ENCODE results near the gene RFC2. TPM values are rescaled to one million over a fixed set of nuclear protein-coding genes. Genes with fewer than 3 reads are reported as not detected.
"Not testable (repeated sequence)": the region's sequence is repeated elsewhere in the genome, so short reads cannot be mapped to it uniquely, and the experiment has no call there.

The RFC2 gene
- total RNA-seq, 1 donor from 2014 or later = 37.7 TPM

DNA sequence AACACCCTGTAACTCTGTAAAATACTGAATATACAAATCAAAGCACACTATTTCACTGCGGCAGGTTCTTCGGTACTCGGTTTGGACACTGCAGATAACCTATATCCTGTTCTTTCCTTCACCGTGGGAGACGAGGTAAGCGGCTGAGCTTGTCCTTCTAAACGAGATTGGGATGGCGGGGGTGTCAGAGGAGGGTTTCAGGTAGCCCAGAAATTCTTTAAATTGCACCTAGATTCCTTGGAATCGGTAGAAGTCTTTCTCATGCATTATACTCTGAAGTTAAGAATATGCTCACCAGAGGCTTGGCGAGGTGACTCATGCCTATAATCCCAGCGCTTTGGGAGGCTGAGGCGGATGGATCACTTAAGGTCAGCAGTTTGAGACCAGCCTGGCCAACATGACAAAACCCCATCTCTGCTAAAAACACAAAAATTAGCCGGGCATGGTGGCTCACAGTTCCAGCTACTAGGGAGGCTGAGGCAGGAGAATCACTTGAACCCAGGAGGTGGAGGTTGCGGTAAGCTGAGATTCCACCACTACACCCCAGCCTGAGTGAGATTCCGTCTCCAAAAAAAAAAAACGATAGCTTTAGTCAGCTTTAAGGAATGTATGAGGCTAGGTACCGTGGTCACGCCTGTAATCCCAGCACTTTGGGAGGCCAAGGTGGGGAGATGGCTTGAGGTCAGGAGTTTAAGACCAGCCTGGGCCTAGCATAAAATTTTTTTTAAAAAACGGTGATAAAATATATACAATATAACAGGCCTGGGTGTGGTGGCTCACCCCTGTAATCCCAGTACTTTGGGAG lies 54.4 kb downstream of the RFC2 start:
- intact Hi-C loops (cut with DNase I) = no loop called here
- DNase-seq (ENCODE audit: low spot score in 2 of 2) = no peak
- H3K36me3 ChIP-seq = peaks cover 14 to 27% of the 10 kb centered on the region in 2 donors
- no peaks in the 10 kb centered on the region for H3K27me3 ChIP-seq
- TF ChIP-seq, protein P1, sequence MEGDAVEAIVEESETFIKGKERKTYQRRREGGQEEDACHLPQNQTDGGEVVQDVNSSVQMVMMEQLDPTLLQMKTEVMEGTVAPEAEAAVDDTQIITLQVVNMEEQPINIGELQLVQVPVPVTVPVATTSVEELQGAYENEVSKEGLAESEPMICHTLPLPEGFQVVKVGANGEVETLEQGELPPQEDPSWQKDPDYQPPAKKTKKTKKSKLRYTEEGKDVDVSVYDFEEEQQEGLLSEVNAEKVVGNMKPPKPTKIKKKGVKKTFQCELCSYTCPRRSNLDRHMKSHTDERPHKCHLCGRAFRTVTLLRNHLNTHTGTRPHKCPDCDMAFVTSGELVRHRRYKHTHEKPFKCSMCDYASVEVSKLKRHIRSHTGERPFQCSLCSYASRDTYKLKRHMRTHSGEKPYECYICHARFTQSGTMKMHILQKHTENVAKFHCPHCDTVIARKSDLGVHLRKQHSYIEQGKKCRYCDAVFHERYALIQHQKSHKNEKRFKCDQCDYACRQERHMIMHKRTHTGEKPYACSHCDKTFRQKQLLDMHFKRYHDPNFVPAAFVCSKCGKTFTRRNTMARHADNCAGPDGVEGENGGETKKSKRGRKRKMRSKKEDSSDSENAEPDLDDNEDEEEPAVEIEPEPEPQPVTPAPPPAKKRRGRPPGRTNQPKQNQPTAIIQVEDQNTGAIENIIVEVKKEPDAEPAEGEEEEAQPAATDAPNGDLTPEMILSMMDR (IDR thresholded peaks at IDR 0.05) = no peak
- no peaks in the 10 kb centered on the region for H3K9me3 ChIP-seq
- H3K4me3 ChIP-seq = no peak overlapping the region
- no peak overlapping the region for H3K27ac ChIP-seq
- H3K4me1 ChIP-seq = no peaks in the 10 kb centered on the region

DNA sequence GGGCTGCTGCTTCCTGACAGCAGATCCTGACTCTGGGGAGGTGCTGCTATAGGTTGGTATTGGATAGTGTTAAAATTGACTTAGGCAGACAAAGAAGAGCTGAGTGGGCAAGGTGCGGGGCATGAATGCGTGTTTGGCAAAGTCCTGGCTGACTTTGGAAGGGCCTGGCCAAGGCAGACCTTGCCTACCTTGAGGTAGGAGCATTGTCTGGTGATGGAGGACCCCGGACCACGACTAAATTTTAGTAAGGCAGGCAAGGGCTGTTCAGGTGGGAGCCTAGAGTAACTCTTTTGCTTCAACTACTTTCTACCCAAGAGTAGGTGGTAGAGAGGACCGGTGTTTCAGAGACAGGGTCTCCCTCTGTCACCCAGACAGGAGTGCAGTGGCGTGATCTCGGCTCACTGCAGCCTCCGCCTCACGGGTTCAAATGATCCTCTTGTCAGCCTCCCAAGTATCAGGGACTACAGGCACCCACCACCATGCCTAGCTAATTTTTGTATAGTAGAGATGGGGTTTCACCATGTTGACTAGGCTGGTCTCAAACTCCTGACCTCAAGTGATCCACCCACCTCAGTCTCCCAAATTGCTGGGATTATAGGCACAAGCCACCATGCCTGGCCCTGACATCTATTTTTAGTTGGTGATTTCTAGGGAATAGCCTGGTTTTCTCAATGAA lies 56.6 kb downstream of the RFC2 start:
- H3K36me3 ChIP-seq = peaks cover 36 to 49% of the 10 kb centered on the region in 2 donors
- H3K4me3 ChIP-seq = no peak overlapping the region
- no peak for DNase-seq (ENCODE audit: low spot score in 2 of 2)

DNA sequence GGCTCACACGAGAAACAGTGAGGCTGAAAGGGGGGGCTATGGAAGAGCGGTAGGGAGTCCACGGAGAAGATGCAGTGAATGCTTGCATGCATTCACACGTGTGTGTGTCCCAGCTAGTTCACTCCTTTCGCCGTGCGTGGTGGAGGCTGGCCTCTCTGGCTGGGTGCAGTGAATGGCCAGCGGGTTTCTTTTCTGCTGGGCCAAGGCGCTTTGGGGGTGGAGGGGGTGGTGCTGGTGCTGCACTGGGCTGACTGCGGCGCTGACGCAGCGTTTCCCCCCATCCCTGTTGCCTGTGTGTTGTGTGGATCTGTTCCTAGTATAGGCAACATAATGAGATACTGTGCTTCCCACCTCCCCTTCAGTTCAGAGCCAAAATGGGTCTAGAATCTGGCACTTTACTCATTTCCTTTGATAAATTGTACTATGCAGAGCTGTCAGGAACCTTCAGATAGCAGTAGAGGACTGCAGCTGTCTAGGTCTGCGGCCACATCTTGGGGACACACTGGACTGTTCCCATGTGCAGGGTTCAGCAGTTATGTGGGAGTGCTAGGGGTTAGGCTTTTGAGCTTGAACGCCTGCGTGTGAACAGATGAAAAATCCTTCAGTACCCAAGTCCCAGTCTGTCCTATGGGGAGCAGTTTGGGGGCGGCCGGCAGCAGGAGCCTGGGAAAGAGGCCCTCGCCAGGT lies 58.1 kb downstream of the RFC2 start:
- DNase-seq (ENCODE audit: low spot score in 2 of 2); H3K9me3 ChIP-seq; H3K4me3 ChIP-seq; H3K4me1 ChIP-seq; H3K27me3 ChIP-seq; intact Hi-C loops (cut with DNase I); H3K27ac ChIP-seq: not testable (repeated sequence)
- H3K36me3 ChIP-seq = peaks cover 44 to 62% of the 10 kb centered on the region in 2 donors

More for the DNA sequence above, 56.6 kb downstream of the RFC2 start:
- no peaks in the 10 kb centered on the region for H3K27me3 ChIP-seq
- no peak overlapping the region for H3K27ac ChIP-seq
- no peaks in the 10 kb centered on the region for H3K4me1 ChIP-seq
- intact Hi-C loops (cut with DNase I) = no loop called here
- TF ChIP-seq, protein P1 (IDR thresholded peaks at IDR 0.05) = no peak
- no peaks in the 10 kb centered on the region for H3K9me3 ChIP-seq

DNA sequence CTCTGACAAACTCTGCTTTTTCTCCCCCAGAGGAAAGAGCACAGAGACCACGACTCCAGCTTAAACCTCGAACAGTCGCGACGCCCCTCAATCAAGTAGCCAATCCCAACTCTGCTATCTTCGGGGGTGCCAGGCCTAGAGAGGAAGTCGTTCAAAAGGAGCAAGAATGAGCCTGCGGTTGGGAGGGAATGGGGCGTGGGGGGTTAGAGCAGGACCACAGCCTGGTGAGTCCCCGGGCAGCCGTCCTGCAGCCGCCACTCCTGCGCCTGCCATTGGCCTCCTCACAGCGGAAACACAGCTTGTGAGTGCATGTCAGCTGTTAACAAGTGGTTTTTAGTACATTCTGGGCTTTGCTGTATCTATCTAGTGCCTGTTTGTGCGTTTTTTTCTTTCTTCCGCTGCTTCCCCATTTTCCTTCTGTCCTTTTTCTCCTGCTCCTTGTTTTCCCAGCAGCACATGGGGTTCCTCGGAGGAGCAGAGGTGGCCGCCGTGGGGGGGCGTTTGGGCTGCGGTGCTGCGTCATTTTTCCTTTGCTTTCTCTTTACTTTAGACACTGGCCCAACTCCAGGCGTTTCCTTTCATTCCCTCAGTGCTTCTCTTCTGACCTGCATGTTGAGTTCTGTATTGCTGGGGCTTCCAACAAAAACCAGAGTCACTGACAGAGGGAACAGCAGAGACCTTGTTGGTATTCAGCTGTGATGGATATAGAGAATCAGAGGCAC lies 58.9 kb downstream of the RFC2 start:
- intact Hi-C loops (cut with DNase I); H3K4me3 ChIP-seq; H3K27me3 ChIP-seq; H3K4me1 ChIP-seq; DNase-seq (ENCODE audit: low spot score in 2 of 2); H3K9me3 ChIP-seq; H3K27ac ChIP-seq: not testable (repeated sequence)
- peaks cover 52 to 70% of the 10 kb centered on the region in 2 donors for H3K36me3 ChIP-seq

DNA sequence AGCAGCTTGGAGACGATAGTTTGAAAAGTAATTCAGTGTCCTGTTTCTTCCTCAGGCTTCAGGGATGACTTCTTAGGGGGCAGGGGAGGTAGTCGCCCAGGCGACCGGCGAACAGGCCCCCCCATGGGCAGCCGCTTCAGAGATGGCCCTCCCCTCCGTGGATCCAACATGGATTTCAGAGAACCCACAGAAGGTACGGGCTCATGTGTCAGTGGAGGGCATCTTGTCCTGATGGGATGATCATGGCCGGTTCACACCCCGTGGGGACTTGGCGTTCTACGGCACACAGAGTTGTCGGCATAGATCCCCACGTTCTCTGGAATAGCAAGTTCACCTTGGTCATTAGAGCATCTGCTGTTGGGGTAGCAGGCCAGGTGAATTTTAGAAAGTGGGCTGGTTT lies 59.5 kb downstream of the RFC2 start:
- intact Hi-C loops (cut with DNase I) = no loop called here
- no peak for DNase-seq (ENCODE audit: low spot score in 2 of 2)
- H3K27ac ChIP-seq = no peak overlapping the region
- H3K9me3 ChIP-seq = no peaks in the 10 kb centered on the region
- H3K4me3 ChIP-seq = no peak overlapping the region
- H3K27me3 ChIP-seq = no peaks in the 10 kb centered on the region
- H3K4me1 ChIP-seq = no peaks in the 10 kb centered on the region
- peaks cover 59 to 77% of the 10 kb centered on the region in 2 donors for H3K36me3 ChIP-seq
- TF ChIP-seq, protein P1 (IDR thresholded peaks at IDR 0.05) = no peak

GRCh38 chr7:74193913-74194312 lies 60.3 kb downstream of the RFC2 start:
- no peak for DNase-seq (ENCODE audit: low spot score in 2 of 2)
- Histone ChIP-seq H3K9me3 (no peaks in the 10 kb centered on the region), H3K36me3 (peaks cover 66 to 84% of the 10 kb centered on the region in 2 donors), H3K27me3 (no peaks in the 10 kb centered on the region), H3K4me1 (no peaks in the 10 kb centered on the region), H3K4me3 (no peak overlapping the region), H3K27ac (no peak overlapping the region)
- intact Hi-C loops (cut with DNase I) = no loop called here
- TF ChIP-seq, protein P1 (IDR thresholded peaks at IDR 0.05) = no peak

Data from ascending aorta (tissue), 2 donors.